NCI-H2081 (cell line): ENCODE measurements around the gene SHCBP1.

Experiments used
- DNase-seq, 2 experiments: peaks; one replicate each; lab custom pipeline; 2025; lab: John Stamatoyannopoulos, UW

Gene SHCBP1

DNA sequence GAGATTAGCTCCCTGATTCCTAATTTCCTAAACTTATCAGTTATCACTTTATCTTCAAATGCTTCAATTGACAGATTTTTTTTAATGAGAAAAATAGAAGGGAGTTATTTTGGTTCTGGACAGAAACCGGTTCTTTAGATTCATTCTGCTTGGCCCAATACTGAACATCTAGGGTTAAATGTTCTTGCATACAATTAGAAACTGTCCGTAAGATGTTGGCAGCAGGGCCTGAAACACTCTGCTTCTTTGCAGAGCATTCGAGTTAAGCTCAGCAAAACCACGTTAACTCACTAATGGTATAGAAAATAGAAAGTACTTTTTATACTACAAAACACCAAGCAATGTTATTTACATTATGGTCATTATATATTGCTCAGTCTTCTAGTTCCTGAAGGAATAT lies 7.2 kb downstream of the SHCBP1 start:
- no peak for DNase-seq

DNA sequence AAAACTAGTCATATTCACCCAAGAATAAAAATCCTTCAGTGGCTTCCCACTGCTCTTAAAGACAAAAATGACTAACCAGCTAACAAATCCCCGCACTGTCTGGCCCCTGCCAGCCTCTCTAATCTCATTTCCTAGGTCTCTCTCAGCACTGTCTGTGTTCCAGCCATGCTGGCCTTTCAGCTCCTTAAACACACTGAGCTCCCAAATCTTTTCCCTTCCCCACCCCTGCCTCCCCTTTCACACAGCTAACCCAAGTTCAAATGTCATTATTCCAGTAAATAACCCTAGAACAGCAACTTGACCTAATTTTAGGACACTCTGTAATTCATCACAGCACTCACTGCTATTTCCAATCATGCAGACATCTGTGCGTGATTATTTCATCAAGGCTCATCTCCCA lies 7.8 kb downstream of the SHCBP1 start:
- DNase-seq = no peak

DNA sequence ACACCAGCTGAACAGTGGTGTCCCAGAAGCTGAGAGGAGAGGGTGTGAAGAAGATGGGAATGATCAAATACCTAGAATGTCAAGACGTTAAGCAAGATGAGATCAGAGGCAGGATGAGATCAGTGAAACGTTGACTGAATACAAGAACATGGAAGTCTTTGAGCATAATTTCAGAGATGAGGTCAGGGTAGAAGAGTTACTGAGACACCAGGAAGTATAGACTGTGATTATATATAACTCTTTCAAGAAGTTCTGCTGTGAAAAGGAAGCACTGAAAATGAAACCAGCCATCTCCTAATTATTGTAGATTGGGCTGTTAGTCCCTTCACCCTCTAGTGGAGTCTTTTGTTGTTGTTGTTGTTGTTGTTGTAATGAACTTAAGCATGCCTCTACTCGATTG lies 9.1 kb downstream of the SHCBP1 start:
- no peak for DNase-seq

DNA sequence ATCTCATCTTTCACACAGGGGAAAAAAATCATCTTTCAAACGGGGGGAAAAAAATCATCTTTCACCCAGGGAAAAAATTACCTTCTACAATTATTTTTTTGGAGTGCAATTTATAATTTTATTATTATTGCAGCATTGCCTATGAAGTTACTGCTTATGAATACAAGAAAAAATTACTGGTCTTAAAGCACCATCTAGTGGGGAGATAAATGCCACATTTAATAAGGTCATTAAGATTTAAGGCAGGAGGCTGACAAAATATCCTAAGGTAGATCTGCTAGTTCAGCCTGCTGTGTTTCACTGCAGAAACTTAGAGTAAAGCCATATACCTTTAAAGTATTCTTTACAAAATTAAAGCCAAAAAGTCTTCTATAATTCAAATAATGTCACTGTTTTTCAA lies 13.7 kb downstream of the SHCBP1 start:
- DNase-seq = no peak

DNA sequence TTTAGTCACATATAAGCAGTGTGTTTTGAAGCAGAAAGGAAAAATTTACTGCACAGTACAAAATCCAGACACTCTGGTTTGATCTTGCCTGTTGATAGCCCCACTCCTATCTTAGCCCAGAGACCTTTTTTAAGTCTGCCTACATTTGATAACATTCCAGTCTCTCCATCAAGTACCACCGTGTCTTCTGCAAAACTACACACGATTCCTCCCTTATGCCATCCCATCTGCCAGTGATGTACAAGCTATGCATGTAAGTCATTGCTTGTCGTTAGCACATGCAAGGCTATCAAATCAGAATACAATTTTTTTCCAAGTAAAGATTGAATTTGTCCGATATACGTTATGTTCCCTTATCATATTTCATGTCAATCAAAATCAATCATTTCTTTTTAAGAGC lies 14.9 kb downstream of the SHCBP1 start:
- DNase-seq = no peak

DNA sequence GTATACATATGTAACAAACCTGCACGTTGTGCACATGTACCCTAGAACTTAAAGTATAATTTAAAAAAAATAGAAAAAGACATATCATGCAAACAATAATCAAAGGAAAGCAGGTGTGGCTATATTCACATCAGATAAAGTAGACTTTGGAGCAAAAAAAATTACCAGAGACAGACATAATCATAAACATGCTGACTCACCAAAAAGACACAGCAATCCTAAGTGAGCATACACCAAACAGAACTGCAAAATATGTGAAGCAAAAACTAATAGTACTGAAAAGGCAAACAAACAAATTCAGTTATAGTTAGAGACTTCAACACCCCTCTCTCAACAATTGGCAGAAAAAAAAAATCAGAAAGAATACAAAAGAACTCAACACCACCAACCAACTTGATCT lies 29.9 kb downstream of the SHCBP1 start:
- no peak for DNase-seq

DNA sequence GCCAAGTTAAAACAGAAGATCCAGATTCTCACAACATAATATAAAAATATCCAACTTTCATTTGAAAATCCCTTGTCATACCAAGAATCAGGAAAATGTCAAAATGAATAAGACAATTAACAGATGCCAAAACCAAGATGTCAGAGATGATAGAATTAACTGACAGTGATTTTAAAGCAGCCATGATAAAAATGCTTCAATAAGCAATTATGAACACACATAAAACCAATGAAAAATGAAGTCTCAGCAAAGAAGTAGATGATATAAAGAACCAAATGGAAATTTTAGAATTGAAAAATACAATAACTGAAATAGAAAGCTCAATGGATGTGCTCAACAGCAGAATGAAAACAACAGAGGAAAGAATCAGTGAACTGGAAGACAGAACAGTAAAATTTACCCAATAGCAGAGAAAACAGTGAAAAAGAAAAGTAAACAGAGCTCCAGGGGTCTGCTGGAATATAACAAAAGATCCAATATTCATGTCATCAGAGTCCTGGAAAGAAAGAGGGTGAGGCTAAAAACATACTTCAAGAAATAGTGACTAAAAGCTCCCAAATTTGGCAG lies 35.1 kb downstream of the SHCBP1 start:
- DNase-seq = no peak

DNA sequence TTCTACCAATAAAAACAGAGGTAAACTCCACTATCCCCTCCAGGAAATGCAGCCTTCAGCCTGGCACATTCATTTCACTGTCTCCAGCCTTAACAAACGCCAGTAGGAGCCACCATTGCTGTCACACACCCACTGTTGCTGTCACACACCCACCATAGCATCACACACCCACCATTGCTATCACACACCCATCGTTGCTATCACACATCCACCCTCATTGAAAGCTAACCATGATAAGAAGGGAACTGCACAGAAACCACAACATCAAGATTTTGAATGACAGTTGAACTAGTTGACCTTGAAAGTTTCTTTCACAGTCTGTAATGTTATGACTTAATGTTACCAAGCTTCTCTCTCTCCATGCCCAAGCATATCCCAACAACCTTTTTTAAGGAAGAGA lies 38.1 kb downstream of the SHCBP1 start:
- DNase-seq = no peak

DNA sequence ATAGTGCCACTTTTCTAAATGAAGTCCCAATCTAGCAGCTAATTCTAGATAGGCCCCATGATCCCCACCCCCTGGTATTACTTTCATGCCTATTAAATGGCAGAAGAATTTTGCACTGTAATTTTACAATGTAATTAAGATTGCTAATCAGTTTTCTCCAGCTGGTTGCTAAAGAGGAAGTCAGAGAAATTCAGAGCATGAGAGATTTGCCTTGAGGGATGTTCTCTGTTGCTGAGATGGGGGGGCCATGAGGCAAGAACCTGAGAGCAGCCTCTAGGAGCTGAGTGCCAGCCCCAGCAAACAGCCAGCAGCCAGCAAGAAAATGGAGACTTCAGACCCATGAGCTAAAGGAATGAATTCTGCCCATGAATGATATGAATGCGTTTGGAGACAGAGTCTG lies 38.9 kb downstream of the SHCBP1 start:
- DNase-seq = no peak

DNA sequence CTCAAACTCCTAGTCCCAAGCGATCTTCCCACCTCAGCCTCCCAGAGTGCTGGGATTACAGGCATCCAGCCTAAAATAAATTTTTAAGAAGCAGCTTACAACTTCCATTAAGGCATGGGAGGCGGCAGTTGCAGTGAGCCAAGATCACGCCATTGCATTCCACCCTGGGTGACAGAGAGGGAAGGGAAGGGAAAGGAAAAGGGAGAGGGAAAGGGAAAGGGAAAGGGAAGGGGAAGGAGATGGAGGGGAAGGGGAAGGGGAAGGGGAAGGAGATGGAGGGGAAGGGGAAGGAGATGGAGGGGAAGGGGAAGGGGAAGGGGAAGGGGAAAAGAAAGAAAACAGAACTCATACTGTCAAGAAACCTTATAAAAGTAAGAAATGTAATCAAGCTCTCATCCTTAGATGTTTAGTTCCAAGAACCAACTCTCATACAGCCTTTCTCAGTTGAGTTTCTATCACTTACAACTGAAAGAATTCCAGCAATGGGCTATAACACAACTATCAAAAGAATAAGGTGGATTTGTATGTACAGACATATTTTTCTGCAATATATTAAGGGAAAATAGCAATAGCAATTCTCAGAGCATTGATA lies 43.1 kb downstream of the SHCBP1 start:
- no peak for DNase-seq

DNA sequence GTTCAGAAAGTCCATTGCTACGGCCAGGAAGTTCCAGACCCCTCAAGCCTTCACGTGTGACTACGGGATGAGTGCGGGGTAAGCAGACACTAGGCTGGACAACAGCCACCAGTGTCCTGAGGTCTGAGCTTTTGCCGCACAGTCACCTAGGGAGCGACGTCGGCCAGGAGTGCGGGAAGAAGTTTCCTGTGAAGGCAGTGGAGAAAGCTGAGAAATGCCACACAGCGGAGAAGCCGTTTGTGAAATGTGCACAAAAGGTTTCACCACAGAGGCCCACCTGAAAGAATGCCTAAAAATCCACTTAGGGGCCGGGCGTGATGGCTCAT lies 47.4 kb downstream of the SHCBP1 start:
- DNase-seq = no peak

DNA sequence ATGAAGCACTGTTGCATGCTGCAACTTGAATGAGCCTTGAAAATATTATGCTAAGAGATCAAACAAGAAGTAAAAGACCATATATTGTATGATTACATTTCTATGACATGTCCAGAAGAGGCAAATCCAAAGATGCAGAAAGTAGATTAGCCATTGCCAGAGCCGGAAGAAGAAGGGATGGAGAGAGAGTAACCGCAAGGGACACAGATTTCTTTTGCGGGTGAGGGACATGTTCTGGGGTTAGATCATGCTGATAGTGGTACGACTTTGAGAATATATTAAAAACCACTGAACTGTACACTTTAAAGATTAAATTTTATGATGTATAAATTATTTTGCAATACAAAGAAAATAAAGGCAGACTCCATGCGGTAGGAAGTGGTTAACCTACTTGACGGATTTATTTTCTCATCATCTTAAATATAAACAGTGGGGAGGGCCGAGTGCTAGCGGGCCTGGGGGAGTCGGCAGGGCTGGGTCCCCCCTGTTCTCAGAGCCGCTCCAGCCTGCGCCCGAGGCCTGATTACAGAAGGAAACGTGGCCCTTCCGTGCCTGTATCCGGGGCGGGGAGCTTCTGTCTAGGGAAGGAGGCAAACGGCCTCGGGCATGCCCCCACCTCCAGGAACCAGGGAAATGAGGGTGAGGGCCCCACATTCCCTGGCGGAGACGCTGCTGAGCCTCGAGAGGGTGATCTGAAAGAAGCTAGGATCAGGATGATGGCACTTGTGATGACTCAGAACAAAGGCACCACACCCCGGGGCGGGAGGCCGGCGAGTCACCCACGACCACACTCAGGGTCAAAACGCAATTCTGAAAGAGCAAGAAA lies 48.0 kb downstream of the SHCBP1 start:
- no peak for DNase-seq

DNA sequence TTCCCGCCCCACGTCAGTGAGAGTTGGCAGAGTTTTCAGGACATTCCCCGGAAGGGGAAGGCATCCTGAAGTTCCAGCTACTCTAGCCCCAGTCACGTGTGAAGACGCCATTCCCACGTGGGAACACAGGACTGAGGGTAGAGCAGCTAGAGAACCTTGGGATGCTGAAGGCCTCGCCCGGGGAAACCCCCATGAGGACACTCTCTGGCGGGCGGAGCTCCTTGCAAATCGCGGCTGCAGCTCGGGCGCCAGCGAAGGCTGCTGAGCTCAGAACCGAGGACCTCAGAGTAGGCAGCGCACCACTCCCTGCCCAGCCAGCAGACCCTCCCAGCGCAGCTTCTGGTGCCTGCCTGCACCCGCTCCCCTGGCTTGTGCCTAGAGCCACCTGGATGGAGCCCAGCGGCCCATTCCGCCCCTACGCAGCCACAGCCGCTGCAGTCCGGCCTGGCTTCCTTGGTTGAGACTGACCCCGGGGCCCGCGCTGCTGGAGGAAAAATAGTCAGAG lies 51.9 kb downstream of the SHCBP1 start:
- no peak for DNase-seq

DNA sequence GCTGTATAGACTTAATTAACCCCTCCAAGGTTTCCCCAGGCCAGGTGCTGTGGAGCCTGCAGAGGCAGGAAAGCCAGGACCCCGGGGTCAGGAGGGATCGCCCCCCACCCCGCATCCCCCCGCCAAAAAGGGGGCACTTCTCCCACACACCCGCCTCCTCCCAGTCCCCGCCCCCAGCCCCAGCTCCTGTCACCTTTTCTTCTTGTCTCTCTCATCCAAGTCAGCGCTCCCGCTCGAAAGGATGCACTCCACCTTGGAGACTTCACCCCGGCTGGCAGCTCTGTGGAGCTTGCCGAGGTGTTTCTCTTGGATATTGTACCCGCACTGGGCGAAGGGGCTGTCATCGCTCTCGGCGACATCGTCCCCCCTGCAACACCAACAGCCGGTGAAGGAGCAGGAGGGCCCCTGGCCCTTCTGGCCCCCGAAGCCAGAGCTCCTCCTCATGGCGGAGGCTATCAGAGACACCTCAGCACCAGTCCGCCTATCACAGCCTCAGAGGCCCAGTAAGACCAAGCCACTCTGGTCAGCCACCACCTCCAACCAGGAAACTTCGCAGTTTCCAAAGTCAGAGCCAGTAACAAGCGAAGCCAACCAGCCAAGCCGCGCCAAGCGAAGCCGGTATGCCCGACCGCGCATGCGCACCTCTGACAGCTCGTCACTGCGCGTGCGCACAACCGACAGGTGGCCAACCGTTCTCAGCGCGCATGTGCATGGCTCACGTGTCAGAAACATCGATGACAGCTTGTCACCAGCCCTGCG lies 52.5 kb downstream of the SHCBP1 start:
- no peak for DNase-seq

DNA sequence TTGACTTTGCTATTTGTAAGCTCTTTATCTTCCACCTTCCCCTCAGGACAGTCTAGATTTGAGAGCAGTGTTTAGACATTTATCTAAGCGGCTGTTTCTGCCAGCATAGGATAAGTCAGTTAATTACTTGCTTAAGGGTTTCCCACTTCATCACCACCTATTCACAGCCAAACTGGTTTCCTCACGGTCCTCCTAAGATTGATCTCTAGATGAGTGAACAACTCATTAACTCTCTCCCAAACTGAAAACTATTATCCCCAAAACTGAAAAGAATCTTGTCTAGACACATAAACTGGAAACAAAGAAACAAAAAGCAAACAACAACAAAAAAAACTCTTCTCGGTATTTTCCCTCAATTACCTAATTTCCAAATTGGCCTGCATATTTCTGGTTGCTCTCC lies 58.2 kb downstream of the SHCBP1 start:
- no peak for DNase-seq

DNA sequence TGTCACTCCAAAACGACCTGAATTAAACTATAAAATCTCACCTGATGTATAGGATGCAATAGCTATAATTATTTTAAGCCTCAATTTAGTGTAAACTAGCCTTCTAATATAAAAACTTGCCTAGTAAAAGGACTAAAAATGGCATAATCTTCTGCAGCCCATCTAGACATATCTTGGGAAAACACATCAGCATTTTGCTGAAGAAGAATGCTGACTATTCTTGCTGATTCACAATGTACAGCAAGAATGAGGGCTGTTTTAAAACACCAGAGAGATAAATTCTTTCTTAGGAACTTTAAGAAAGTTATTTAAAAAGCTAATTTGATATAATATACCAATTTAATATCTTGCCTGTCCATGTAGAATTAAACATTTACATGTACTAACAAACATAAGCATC lies 63.2 kb downstream of the SHCBP1 start:
- DNase-seq = no peak

DNA sequence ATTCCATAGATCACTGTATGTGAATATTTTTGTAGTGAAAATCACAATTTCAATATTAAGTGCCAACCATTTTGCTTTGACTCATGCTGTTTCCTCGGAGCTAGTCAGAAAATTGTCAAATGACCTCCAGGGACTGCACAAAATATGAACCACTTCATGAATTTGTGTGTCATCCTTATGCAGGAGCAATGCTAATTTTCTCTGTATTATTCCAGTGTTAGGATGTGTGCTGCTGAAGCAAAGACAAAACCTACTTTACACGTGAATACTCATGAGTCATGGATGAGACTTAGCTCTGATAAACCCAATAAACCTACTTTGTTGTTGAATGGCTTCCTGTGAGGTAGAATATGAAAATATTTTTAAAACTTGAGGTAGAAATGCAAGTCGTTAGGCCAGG lies 65.2 kb downstream of the SHCBP1 start:
- DNase-seq = no peak

DNA sequence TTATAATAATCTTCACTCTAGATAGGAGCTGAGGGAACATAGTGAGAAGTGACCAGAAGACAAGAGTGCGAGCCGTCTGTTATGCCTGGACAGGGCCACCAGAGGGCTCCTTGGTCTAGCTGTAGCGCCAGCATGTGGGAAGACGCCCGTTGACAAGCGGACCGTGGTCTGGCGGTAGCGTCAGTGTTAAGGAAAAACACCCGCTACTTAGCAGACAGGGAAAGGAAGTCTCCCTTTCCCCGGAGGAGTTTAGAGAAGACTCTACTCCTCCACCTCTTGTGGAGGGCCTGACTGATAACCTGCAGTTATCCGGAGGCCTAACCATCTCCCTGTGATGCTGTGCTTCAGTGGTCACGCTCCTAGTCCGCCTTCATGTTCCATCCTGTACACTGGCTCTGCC lies 66.7 kb downstream of the SHCBP1 start:
- DNase-seq = peak; percentile 0 to 40

DNA sequence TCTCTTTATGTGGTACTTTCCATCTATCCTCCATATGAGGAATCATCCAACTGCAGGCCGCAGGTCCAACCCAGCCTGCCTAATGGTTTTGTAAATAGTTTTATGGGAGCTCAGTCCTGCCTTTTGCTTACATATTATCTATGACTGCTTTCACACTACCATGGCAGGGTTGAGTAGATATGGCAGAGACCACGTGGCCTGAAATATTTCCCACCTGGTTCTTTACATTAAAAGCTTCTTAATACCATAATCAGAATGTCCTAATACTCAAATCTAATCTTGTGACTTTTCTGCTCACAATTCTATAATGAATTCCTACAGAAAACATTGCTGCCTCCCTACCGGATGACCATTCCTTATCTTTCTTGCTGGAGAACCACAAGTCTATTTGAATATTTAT lies 71.7 kb downstream of the SHCBP1 start:
- no peak for DNase-seq
